ENCODE data around the gene ZMIZ1.

Gene ZMIZ1

DNA sequence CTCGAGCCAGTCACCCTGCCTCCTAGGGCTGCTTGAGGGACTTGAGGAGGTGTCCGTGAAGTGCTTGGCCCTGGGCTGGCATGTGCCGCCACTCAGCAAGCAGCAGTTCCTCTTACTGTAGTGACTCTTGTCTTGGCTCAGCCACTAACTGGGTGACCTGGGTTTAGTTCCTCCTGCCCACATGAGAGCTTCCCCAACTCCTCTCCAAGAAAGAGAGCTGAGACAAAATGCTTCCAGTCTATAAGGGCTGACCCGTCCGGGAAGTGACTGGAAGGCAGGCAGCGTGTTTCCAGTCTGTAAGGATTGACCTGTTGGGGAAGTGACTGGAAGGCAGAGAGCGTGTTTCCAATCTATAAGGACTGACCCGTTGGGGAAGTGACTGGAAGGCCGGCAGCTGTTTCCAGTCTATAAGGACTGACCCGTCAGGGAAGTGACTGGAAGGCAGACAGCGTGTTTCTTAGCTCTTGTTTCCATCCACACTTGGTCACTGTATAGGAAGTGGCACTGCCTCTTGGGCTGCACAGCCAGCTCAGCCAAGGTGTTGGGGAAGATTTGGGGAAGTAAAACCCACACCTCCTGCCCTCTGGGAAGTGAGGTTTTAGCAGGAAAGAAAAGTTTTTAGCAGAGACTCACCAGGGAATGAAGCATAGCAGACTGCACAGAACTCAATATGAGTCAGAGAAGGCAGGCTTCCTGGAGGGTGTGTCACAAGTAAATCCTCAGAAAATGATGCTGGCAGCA lies 225.2 kb downstream of the ZMIZ1 start:
- H3K4me1 Mint-ChIP-seq: peaks cover 33% of the 10 kb centered on the region
- H3K27ac Mint-ChIP-seq (ENCODE audit: low read depth): no peak overlapping the region
- H3K36me3 Mint-ChIP-seq (ENCODE audit: insufficient read depth): peaks cover 15% of the 10 kb centered on the region
- no peak overlapping the region for H3K4me3 Mint-ChIP-seq
- no peaks in the 10 kb centered on the region for H3K9me3 Mint-ChIP-seq
- DNase-seq (ENCODE audit: low spot score in 2 of 2) (no peak), ATAC-seq (replicated peaks; ENCODE audit: extremely low read depth, poor library complexity, severe bottlenecking) (peak; percentile 5)
- no peaks in the 10 kb centered on the region for H3K27me3 Mint-ChIP-seq

DNA sequence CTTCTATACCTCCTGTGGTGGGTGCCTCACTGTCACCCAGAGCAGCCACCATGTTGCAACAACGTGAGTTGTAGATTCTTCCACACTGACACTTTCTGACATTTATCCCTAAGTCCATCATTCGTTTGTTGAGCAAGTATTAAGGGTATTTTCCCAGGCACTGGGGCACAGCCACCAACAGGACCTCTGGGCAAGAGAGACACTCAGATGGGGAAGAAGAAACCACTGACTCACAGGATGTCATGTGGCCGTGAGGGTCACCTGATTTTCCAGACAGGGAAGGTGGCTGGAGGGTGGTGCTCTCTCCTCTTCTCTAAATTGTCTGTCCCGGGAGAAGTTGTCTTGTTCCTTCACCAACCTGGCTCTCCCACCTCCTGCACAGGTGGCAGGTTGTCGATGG lies 226.8 kb downstream of the ZMIZ1 start:
- no peaks in the 10 kb centered on the region for H3K9me3 Mint-ChIP-seq
- no peak for ATAC-seq (replicated peaks; ENCODE audit: extremely low read depth, poor library complexity, severe bottlenecking)
- no peak overlapping the region for H3K4me3 Mint-ChIP-seq
- no peak for DNase-seq (ENCODE audit: low spot score in 2 of 2)
- no peaks in the 10 kb centered on the region for H3K27me3 Mint-ChIP-seq
- H3K27ac Mint-ChIP-seq (ENCODE audit: low read depth): peak overlapping the region; percentile 46
- peaks cover 24% of the 10 kb centered on the region for H3K4me1 Mint-ChIP-seq
- peaks cover 18% of the 10 kb centered on the region for H3K36me3 Mint-ChIP-seq (ENCODE audit: insufficient read depth)

- Mint-ChIP-seq H3K4me1 (peaks cover 19% of the 10 kb centered on the region), H3K36me3 (ENCODE audit: insufficient read depth) (peaks cover 18% of the 10 kb centered on the region), H3K4me3 (no peak overlapping the region), H3K9me3 (no peaks in the 10 kb centered on the region), H3K27me3 (no peaks in the 10 kb centered on the region), H3K27ac (ENCODE audit: low read depth) (no peak overlapping the region)
- DNase-seq (ENCODE audit: low spot score in 2 of 2) (no peak), ATAC-seq (replicated peaks; ENCODE audit: extremely low read depth, poor library complexity, severe bottlenecking) (no peak)
Measured at GRCh38 chr10:79296431-79296830, 227.7 kb downstream of the ZMIZ1 start.

DNA sequence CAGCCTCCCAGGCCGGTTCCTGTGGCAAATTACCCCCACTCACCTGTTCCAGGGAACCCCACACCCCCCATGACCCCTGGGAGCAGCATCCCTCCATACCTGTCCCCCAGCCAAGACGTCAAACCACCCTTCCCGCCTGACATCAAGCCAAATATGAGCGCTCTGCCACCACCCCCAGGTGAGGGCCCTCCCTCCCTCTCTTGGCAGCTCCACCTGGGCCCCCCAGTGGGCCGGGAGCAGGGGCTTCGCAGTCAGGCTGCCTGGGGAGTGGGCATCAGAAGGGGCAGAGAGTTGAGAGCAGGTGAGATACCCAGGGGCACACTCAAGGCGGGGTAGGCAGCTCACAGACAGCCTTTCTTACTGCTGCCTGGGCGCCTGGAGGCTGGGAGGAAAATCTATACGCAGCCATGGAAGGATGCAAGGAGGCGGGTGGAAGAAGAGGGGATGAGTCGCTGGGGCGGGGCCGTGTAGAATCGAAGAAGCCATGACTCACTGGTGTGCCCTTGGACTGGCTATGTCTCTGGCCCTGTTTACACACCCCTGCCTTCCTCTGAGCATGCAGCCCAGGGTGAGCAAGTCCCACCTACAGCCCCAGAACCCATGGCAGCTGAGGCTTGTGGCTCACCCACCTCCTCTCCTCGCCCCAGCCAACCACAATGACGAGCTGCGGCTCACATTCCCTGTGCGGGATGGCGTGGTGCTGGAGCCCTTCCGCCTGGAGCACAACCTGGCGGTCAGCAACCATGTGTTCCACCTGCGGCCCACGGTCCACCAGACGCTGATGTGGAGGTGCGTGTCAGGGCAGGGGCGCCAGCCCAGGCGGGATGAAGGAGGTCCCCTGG lies 229.9 kb downstream of the ZMIZ1 start:
- Mint-ChIP-seq H3K27ac (ENCODE audit: low read depth) (no peak overlapping the region), H3K27me3 (no peaks in the 10 kb centered on the region)

DNA sequence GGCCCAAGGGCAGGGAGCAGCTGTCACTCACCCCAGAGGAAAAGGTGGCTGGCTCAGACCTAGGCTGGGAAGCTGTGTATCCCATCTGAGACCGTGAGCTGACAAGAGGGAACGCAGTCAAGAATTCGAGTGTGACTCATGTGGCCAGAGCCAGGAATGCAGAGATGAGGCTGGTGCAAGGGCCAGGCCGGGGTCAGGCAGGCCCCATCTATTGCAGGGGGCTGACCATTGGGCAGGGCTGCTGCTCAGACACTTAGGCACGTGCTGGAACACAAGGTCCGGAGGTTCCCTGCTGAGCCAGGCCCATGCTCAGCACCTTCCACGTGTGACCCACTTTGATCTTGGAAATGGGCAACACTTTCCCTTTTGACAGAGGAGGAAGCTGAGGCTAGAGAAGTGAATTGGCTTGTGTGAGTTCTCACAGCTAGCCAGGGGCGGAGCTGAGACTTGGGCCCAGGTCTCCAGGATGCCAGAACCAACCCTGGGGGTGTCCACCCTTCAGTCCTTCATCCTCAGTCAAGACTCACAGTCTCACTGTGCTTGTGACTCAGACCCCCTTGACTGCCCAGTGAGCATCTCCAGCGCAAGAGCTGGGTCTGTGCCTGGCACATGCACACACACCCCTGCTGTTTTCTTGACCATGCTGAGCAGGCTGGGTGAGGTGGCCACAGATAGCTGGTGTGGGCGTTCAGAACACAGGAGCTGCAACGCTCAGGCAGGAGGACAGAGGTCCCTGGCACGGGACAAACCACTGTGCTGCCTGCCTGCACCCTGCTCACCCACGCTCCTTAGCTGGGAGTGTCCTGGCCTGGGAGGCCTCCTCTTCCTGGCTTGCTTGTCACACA lies 230.9 kb downstream of the ZMIZ1 start:
- Mint-ChIP-seq H3K4me3 (no peak overlapping the region), H3K36me3 (ENCODE audit: insufficient read depth) (peaks cover 26% of the 10 kb centered on the region), H3K27me3 (no peaks in the 10 kb centered on the region), H3K9me3 (no peaks in the 10 kb centered on the region), H3K4me1 (peaks cover 14% of the 10 kb centered on the region), H3K27ac (ENCODE audit: low read depth) (no peak overlapping the region)
- DNase-seq (ENCODE audit: low spot score in 2 of 2): no peak
- ATAC-seq (replicated peaks; ENCODE audit: extremely low read depth, poor library complexity, severe bottlenecking): no peak

More for the DNA sequence above, 229.9 kb downstream of the ZMIZ1 start:
- ATAC-seq (replicated peaks; ENCODE audit: extremely low read depth, poor library complexity, severe bottlenecking): no peak
- H3K4me1 Mint-ChIP-seq: peaks cover 14% of the 10 kb centered on the region
- no peak for DNase-seq (ENCODE audit: low spot score in 2 of 2)
- peaks cover 27% of the 10 kb centered on the region for H3K36me3 Mint-ChIP-seq (ENCODE audit: insufficient read depth)
- H3K4me3 Mint-ChIP-seq: no peak overlapping the region
- H3K9me3 Mint-ChIP-seq: no peaks in the 10 kb centered on the region

DNA sequence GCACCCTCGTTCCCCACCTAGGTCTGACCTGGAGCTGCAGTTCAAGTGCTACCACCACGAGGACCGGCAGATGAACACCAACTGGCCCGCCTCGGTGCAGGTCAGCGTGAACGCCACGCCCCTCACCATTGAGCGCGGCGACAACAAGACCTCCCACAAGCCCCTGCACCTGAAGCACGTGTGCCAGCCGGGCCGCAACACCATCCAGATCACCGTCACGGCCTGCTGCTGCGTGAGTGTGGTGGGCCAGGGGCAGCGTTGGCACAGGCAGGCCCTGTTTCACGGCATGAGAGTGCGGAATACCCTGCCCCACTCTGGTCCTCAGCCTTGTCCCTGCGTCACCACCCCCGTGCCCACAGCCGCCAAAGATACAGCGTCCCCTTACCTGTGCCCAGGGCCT lies 231.9 kb downstream of the ZMIZ1 start:
- Mint-ChIP-seq H3K27ac (ENCODE audit: low read depth) (no peak overlapping the region), H3K27me3 (no peaks in the 10 kb centered on the region), H3K36me3 (ENCODE audit: insufficient read depth) (peaks cover 22% of the 10 kb centered on the region), H3K9me3 (no peaks in the 10 kb centered on the region), H3K4me1 (peaks cover 7% of the 10 kb centered on the region), H3K4me3 (no peak overlapping the region)
- no peak for DNase-seq (ENCODE audit: low spot score in 2 of 2)
- ATAC-seq (replicated peaks; ENCODE audit: extremely low read depth, poor library complexity, severe bottlenecking): no peak

DNA sequence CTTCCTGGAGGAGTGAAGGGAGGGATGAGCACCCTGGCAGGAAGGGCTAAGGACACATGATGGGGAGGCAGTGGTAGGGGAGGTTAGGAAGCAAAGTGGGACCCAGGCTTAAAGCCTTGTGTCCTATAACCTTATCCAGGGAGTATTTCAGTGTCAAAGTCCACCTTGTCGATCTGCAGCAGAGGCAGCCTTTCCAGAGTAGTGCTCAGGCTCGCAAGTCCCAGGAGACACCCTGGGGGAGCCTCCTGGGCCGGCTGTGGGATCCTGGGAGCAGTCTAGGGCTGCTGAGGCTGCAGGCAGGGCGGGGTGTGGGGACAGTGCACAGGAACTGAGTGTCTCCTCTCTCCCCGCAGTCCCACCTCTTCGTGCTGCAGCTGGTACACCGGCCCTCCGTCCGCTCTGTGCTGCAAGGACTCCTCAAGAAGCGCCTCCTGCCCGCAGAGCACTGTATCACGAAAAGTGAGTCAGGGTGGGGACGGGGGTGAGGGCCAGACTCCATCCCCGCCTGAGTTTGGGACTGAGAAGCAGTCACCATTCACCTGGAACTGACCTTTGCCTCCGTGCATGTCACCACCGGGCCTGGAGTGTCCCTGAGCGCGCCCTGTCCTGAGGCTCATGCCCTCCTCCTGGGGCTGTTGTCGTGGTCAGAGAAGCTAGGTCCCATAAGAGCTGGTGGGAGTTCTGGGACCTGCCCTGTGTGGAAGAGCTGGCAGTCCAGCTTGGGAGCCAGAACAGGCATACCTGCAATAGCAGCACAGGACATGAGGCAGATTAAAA lies 233.2 kb downstream of the ZMIZ1 start:
- no peak for DNase-seq (ENCODE audit: low spot score in 2 of 2)
- peaks cover 23% of the 10 kb centered on the region for H3K36me3 Mint-ChIP-seq (ENCODE audit: insufficient read depth)
- no peaks in the 10 kb centered on the region for H3K27me3 Mint-ChIP-seq
- no peak for ATAC-seq (replicated peaks; ENCODE audit: extremely low read depth, poor library complexity, severe bottlenecking)
- no peaks in the 10 kb centered on the region for H3K9me3 Mint-ChIP-seq
- H3K4me1 Mint-ChIP-seq: peaks cover 7% of the 10 kb centered on the region
- H3K27ac Mint-ChIP-seq (ENCODE audit: low read depth): no peak overlapping the region
- no peak overlapping the region for H3K4me3 Mint-ChIP-seq

DNA sequence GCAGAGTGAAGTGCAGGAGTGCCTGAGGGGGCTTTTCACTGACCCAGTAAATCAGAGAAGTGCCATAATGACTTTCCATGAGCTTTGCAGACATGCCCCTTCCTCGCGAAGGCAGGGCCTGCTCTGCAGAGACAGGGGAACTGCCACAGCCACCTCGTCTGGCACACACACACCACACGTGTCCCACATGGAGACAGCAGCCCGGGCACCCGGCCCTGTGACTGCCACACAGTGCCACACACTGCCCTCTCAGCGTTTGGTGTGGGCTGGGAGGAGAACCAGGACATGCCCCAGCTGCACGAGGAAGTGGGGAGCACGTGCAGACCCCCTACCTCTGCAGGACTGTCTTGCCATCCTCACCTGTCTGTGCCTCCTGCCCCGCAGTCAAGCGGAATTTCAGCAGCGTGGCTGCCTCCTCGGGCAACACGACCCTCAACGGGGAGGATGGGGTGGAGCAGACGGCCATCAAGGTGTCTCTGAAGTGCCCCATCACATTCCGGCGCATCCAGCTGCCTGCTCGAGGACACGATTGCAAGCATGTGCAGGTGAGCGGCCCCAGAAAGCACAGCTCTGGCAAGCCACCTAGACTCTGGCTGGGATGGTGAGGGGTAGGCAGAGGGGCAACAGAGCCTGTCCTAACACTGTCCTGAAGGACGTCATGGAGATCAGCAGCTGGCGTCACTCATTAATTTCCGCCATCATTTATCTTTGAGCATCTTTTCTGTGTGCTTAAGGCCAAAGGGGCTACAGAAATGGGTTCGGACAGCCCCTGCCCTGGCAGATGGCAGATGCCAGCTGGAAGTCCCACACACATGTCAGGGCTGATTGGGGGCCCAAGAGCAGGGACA lies 235.1 kb downstream of the ZMIZ1 start:
- H3K4me1 Mint-ChIP-seq: peaks cover 7% of the 10 kb centered on the region
- H3K36me3 Mint-ChIP-seq (ENCODE audit: insufficient read depth): peaks cover 16% of the 10 kb centered on the region
- H3K9me3 Mint-ChIP-seq: no peaks in the 10 kb centered on the region
- H3K27me3 Mint-ChIP-seq: no peaks in the 10 kb centered on the region
- ATAC-seq (replicated peaks; ENCODE audit: extremely low read depth, poor library complexity, severe bottlenecking) (no peak), DNase-seq (ENCODE audit: low spot score in 2 of 2) (no peak)
- H3K4me3 Mint-ChIP-seq: no peak overlapping the region
- no peak overlapping the region for H3K27ac Mint-ChIP-seq (ENCODE audit: low read depth)

DNA sequence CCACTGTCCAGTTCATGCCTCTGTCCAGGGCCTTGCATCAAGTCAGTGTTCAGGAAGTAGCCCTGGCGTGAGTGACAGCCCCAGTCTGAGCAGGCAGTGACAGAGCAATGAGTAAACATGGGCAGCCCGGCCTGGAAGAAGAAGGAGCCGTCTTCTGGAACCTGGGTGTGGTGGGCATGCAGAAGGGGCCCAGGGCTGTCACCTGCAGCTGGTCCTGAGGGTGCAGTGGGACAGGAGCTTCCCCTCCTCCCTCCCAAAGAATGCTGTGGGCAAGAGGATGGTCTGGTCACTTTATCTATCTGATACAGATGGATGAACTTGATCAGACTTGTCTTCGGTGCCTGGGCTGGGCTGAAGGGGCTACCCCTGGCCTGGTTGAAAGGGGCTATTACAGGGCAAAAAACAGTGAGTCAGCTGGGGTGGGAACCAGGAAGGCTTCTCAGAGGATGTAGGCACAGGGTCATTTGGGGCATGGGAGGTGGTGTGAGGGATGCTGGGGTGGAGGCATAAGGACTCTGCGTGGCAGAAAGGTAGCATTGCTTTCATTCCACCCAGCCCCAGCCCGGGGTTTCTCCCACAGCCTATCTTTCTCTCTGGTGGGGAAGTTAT lies 235.8 kb downstream of the ZMIZ1 start:
- ATAC-seq (replicated peaks; ENCODE audit: extremely low read depth, poor library complexity, severe bottlenecking) (no peak), DNase-seq (ENCODE audit: low spot score in 2 of 2) (no peak)
- Mint-ChIP-seq H3K27ac (ENCODE audit: low read depth) (no peak overlapping the region), H3K9me3 (no peaks in the 10 kb centered on the region), H3K4me3 (no peak overlapping the region), H3K36me3 (ENCODE audit: insufficient read depth) (peaks cover 16% of the 10 kb centered on the region), H3K27me3 (no peaks in the 10 kb centered on the region), H3K4me1 (peaks cover 7% of the 10 kb centered on the region)

GRCh38 chr10:79305515-79305914 lies 236.7 kb downstream of the ZMIZ1 start:
- DNase-seq (ENCODE audit: low spot score in 2 of 2): no peak
- H3K9me3 Mint-ChIP-seq: no peaks in the 10 kb centered on the region
- peaks cover 7% of the 10 kb centered on the region for H3K4me1 Mint-ChIP-seq
- H3K27me3 Mint-ChIP-seq: no peaks in the 10 kb centered on the region
- no peak for ATAC-seq (replicated peaks; ENCODE audit: extremely low read depth, poor library complexity, severe bottlenecking)
- no peak overlapping the region for H3K4me3 Mint-ChIP-seq
- no peak overlapping the region for H3K27ac Mint-ChIP-seq (ENCODE audit: low read depth)
- H3K36me3 Mint-ChIP-seq (ENCODE audit: insufficient read depth): peaks cover 14% of the 10 kb centered on the region

DNA sequence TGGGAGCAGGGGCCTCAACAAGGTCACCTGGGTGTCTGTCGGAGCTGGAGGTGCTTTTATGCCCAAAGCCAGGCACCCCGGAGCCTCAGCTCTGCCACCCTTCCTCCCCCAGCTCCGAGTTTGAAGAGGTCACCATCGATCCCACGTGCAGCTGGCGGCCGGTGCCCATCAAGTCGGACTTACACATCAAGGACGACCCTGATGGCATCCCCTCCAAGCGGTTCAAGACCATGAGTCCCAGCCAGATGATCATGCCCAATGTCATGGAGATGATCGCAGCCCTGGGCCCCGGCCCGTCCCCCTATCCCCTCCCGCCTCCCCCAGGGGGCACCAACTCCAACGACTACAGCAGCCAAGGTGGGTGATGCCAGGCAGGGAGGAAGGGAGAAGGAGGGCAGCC lies 237.2 kb downstream of the ZMIZ1 start:
- Mint-ChIP-seq H3K4me1 (peaks cover 7% of the 10 kb centered on the region), H3K36me3 (ENCODE audit: insufficient read depth) (peaks cover 16% of the 10 kb centered on the region), H3K27ac (ENCODE audit: low read depth) (no peak overlapping the region), H3K9me3 (no peaks in the 10 kb centered on the region), H3K4me3 (no peak overlapping the region), H3K27me3 (no peaks in the 10 kb centered on the region)
- no peak for ATAC-seq (replicated peaks; ENCODE audit: extremely low read depth, poor library complexity, severe bottlenecking)
- DNase-seq (ENCODE audit: low spot score in 2 of 2): no peak
